PFSK-1 (cell line): Measurements from ENCODE around the gene CCDC7.

Experiments
- POLR2AphosphoS5 ChIP-seq: IDR thresholded peaks from 2 replicates; pipeline ENCODE4 v1.6.1; 2012; ENCODE audit warnings: low read depth, mild to moderate bottlenecking, control low read depth, low read length, moderate library complexity
- SIN3A ChIP-seq: IDR thresholded peaks from 2 replicates; pipeline ENCODE4 v1.6.1; 2012; ENCODE audit warnings: mild to moderate bottlenecking, low read length, moderate library complexity, borderline replicate concordance; ENCODE audit not compliant: insufficient read depth
- TF ChIP-seq, protein P1 (sequence below), 2 experiments: IDR thresholded peaks; 2 replicates each; pipeline versions ENCODE4 v1.6.1 to v1.8.0; 2011 to 2012; ENCODE audit warnings: low read depth in 2 of 2, low read length in 2 of 2, control low read depth in 1 of 2, inconsistent platforms in 1 of 2, mild to moderate bottlenecking in 1 of 2, moderate library complexity in 1 of 2; ENCODE audit not compliant: insufficient read depth in 1 of 2

DNA sequence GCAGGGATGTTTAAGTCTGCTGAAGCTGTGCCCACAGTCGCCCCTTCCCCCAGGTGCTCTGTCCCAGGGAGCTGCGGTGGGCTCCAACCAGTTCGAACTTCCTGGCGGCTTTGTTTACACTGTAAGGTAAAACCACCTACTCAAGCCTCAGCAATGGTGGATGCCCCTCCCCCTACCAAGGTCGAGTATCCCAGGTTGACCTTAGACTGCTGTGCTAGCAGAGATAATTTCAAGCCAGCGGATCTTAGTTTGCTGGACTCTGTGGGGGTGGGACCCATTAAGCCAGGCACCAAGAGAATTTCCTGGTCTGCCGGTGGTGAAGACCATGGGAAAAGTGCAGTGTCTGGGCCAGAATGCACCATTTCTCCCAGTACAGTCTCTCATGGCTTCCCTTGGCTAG lies 56.0 kb downstream of the CCDC7 start:
- TF ChIP-seq POLR2AphosphoS5, result no peak
- TF ChIP-seq, protein P1, sequence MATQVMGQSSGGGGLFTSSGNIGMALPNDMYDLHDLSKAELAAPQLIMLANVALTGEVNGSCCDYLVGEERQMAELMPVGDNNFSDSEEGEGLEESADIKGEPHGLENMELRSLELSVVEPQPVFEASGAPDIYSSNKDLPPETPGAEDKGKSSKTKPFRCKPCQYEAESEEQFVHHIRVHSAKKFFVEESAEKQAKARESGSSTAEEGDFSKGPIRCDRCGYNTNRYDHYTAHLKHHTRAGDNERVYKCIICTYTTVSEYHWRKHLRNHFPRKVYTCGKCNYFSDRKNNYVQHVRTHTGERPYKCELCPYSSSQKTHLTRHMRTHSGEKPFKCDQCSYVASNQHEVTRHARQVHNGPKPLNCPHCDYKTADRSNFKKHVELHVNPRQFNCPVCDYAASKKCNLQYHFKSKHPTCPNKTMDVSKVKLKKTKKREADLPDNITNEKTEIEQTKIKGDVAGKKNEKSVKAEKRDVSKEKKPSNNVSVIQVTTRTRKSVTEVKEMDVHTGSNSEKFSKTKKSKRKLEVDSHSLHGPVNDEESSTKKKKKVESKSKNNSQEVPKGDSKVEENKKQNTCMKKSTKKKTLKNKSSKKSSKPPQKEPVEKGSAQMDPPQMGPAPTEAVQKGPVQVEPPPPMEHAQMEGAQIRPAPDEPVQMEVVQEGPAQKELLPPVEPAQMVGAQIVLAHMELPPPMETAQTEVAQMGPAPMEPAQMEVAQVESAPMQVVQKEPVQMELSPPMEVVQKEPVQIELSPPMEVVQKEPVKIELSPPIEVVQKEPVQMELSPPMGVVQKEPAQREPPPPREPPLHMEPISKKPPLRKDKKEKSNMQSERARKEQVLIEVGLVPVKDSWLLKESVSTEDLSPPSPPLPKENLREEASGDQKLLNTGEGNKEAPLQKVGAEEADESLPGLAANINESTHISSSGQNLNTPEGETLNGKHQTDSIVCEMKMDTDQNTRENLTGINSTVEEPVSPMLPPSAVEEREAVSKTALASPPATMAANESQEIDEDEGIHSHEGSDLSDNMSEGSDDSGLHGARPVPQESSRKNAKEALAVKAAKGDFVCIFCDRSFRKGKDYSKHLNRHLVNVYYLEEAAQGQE (IDR thresholded peaks at IDR 0.05; ENCODE audit: insufficient read depth in 1 of 2, low read depth in 2 of 2, low read length in 2 of 2), result no peak
- TF ChIP-seq SIN3A, result no peak
